SK-N-SH (cell line): ENCODE data around the gene THADA. TPM values are rescaled to one million over a fixed set of nuclear protein-coding genes. Genes with fewer than 3 reads are reported as not detected.

ENCODE experiments used
- CTCF ChIA-PET: fragments of 300-600, 350-600 bp; formaldehyde crosslinking; extraction: SDS; loops from one replicate; lab custom pipeline; 2021; lab: Yijun Ruan, JAX
- POLR2A ChIA-PET: fragments of 350-600 bp; sonication (Branson Sonifier 250); formaldehyde crosslinking; extraction: SDS; loops from one replicate; lab custom pipeline; 2020; ENCODE audit warnings: antibody characterized with exemption, inconsistent platforms; lab: Yijun Ruan, JAX
- DNase-seq: peaks from one replicate; pipeline ENCODE4 v3.0.0; 2012
- H2AFZ ChIP-seq: fragments of 200-600 bp; sonication (generic); 2 replicates; pipeline ENCODE4 v1.8.1; 2016; ENCODE audit warnings: antibody characterized with exemption, mild to moderate bottlenecking, low read depth
- H3F3A ChIP-seq: fragments of 200-600 bp; sonication (generic); replicated peaks from 2 replicates; pipeline ENCODE3; 2016; ENCODE audit warnings: antibody characterized with exemption, mild to moderate bottlenecking; ENCODE audit not compliant: insufficient read depth
- H3K27ac ChIP-seq, 2 experiments: fragments of 200-500 bp in 1 of 2; fragments of 200-600 bp in 1 of 2; sonication (Bioruptor generic) in 1 of 2; sonication (generic), shearing (Covaris generic) in 1 of 2; 2 replicates each; pipeline versions ENCODE4 v1.5.1 to v1.6.1; 2014 to 2016; ENCODE audit warnings: low read depth in 2 of 2, inconsistent platforms in 1 of 2, low read length in 1 of 2, mild to moderate bottlenecking in 1 of 2, mixed read lengths in 1 of 2
- H3K27me3 ChIP-seq: fragments of 200-600 bp; sonication (generic), shearing (Covaris generic); 2 replicates; pipeline ENCODE4 v1.6.1; 2016; ENCODE audit warnings: mixed run types; ENCODE audit not compliant: insufficient read depth
- H3K36me3 ChIP-seq, 2 experiments: fragments of 200-500 bp in 1 of 2; fragments of 200-600 bp in 1 of 2; sonication (Bioruptor generic) in 1 of 2; sonication (generic) in 1 of 2; replicated peaks in 1 of 2; 2 replicates each; pipeline versions ENCODE3 to v1.5.1; 2014 to 2016; ENCODE audit warnings: low read length in 1 of 2, mild to moderate bottlenecking in 1 of 2; ENCODE audit not compliant: insufficient read depth in 2 of 2, control insufficient read depth in 1 of 2
- H3K4me1 ChIP-seq, 2 experiments: fragments of 200-500 bp in 1 of 2; fragments of 200-600 bp in 1 of 2; sonication (Bioruptor generic) in 1 of 2; sonication (generic), shearing (Covaris generic) in 1 of 2; 2 replicates each; pipeline versions ENCODE4 v1.5.1 to v1.6.1; 2014 to 2016; ENCODE audit warnings: low read depth in 1 of 2, low read length in 1 of 2, mixed run types in 1 of 2; ENCODE audit not compliant: insufficient read depth in 2 of 2, control insufficient read depth in 1 of 2
- H3K4me2 ChIP-seq: fragments of 200-600 bp; sonication (generic), shearing (Covaris generic); 2 replicates; pipeline ENCODE4 v1.6.1; 2017; ENCODE audit warnings: mixed run types
- H3K4me3 ChIP-seq, 2 experiments: fragments of 200-500 bp in 1 of 2; fragments of 200-600 bp in 1 of 2; sonication (Bioruptor generic) in 1 of 2; sonication (generic), shearing (Covaris generic) in 1 of 2; 2 replicates each; pipeline versions ENCODE4 v1.5.1 to v1.8.1; 2014 to 2016; ENCODE audit warnings: low read depth in 2 of 2, inconsistent platforms in 1 of 2, low read length in 1 of 2, mild to moderate bottlenecking in 1 of 2, mixed read lengths in 1 of 2, moderate library complexity in 1 of 2
- H3K79me2 ChIP-seq: fragments of 200-600 bp; sonication (generic); 2 replicates; pipeline ENCODE4 v1.8.1; 2017; ENCODE audit warnings: mild to moderate bottlenecking; ENCODE audit not compliant: insufficient read depth
- H3K9ac ChIP-seq: fragments of 200-600 bp; sonication (generic); 2 replicates; pipeline ENCODE4 v1.6.1; 2017; ENCODE audit warnings: mixed run types
- H3K9me2 ChIP-seq: fragments of 200-600 bp; sonication (generic); 2 replicates; pipeline ENCODE4 v1.6.1; 2017; ENCODE audit warnings: mixed run types
- H3K9me3 ChIP-seq: fragments of 200-600 bp; sonication (generic); 2 replicates; pipeline ENCODE4 v1.6.1; 2017; ENCODE audit warnings: mixed run types, mild to moderate bottlenecking, moderate library complexity
- H4K20me1 ChIP-seq: fragments of 200-600 bp; sonication (generic); 2 replicates; pipeline ENCODE4 v1.6.1; 2017; ENCODE audit warnings: mild to moderate bottlenecking, mixed run types; ENCODE audit not compliant: insufficient read depth
- CHD2 ChIP-seq: fragments of 150-350 bp; IDR thresholded peaks from 2 replicates; pipeline ENCODE4 v1.6.1; 2018; ENCODE audit warnings: low read length; ENCODE audit not compliant: partially characterized antibody
- FOXM1 ChIP-seq: IDR thresholded peaks from 2 replicates; pipeline ENCODE4 v1.4.0; 2012; ENCODE audit warnings: low read depth, mild to moderate bottlenecking
- MXI1 ChIP-seq: IDR thresholded peaks from 2 replicates; pipeline ENCODE4 v1.6.1; 2012; ENCODE audit warnings: mild to moderate bottlenecking, low read depth, low read length, improper control_type of control experiment
- NRF1 ChIP-seq: IDR thresholded peaks from 2 replicates; pipeline ENCODE4 v1.6.1; 2012; ENCODE audit warnings: low read depth, mild to moderate bottlenecking, low read length
- PBX3 ChIP-seq: IDR thresholded peaks from 2 replicates; pipeline ENCODE4; 2012
- RCOR1 ChIP-seq: fragments of 150-350 bp; IDR thresholded peaks from 2 replicates; pipeline ENCODE4 v1.6.1; 2017; ENCODE audit warnings: antibody characterized with exemption, low read length
- SMC3 ChIP-seq: IDR thresholded peaks from 2 replicates; pipeline ENCODE4 v1.6.1; 2012; ENCODE audit warnings: low read depth, low read length, improper control_type of control experiment
- TAF1 ChIP-seq: IDR thresholded peaks from 2 replicates; pipeline ENCODE4 v1.6.1; 2012; ENCODE audit warnings: low read depth, mild to moderate bottlenecking, low read length, moderate library complexity, borderline replicate concordance
- USF2 ChIP-seq: fragments of 150-350 bp; IDR thresholded peaks from 2 replicates; pipeline ENCODE4 v1.6.1; 2017; ENCODE audit warnings: antibody characterized with exemption, low read length, low read depth, borderline replicate concordance
- ZBTB33 ChIP-seq: IDR thresholded peaks from 2 replicates; pipeline ENCODE4 v1.4.0; 2012; ENCODE audit warnings: low read depth, borderline replicate concordance
- WGBS: methylation state at CpG from one replicate; pipeline ENCODE4 v1.1.6; 2017; ENCODE audit warnings: low lambda C conversion rate; 5-methylcytosine and 5-hydroxymethylcytosine counted together
- polyA plus RNA-seq, 3 experiments: library from polyadenylated mRNA; depleted of rRNA; stranded (reverse); fragments of >200 nt; gene quantifications; 2 replicates each; pipeline ENCODE4 v1.2.3, GENCODE V29; 2012

THADA gene
- polyA plus RNA-seq, 1 of the 3 experiments (the other 2 are of a cell fraction) = 25.6 TPM

GRCh38 chr2:43202289-43202688 is 393.5 kb downstream of the THADA start:
- Histone ChIP-seq H3K4me2 (no peak overlapping the region), H3K79me2 (no peaks in the 10 kb centered on the region), H3K4me3 (no peak overlapping the region), H3K4me1 (no peaks in the 10 kb centered on the region; a peak in 1 of 4 replicates), H3K27ac (no peak overlapping the region), H3K9me3 (no peaks in the 10 kb centered on the region), H4K20me1 (no peaks in the 10 kb centered on the region), H3F3A (no peaks in the 10 kb centered on the region), H3K36me3 (no peaks in the 10 kb centered on the region), H3K9me2 (no peaks in the 10 kb centered on the region), H3K27me3 (no peaks in the 10 kb centered on the region), H3K9ac (no peak overlapping the region), H2AFZ (no peak overlapping the region)
- TF ChIP-seq RCOR1 = no peak
- TF ChIP-seq CHD2 = no peak
- no peak for TF ChIP-seq USF2
- TF ChIP-seq PBX3 = no peak
- no peak for TF ChIP-seq FOXM1
- no peak for DNase-seq
- WGBS = 66% methylated on average over 2 of the region's 2 CpGs
- POLR2A ChIA-PET = no interaction called here
- CTCF ChIA-PET = interaction anchor here (0.6 to 1.3 kb wide), 2 partner anchors 26 to 172 kb away, joined by 3 to 4 read pairs; no protein-coding TSS in a partner anchor

GRCh38 chr2:43201497-43201896 is 394.3 kb downstream of the THADA start:
- WGBS = 84% methylated on average over 4 of the region's 4 CpGs
- Histone ChIP-seq H3F3A (no peaks in the 10 kb centered on the region), H3K27me3 (no peaks in the 10 kb centered on the region), H3K36me3 (no peaks in the 10 kb centered on the region), H4K20me1 (no peaks in the 10 kb centered on the region), H3K9me2 (no peaks in the 10 kb centered on the region), H3K9me3 (no peaks in the 10 kb centered on the region), H3K9ac (no peak overlapping the region), H3K4me2 (no peak overlapping the region), H3K4me1 (no peaks in the 10 kb centered on the region; a peak in 1 of 4 replicates), H3K4me3 (no peak overlapping the region), H3K79me2 (no peaks in the 10 kb centered on the region), H3K27ac (no peak overlapping the region), H2AFZ (no peak overlapping the region)
- ChIA-PET CTCF (interaction anchor here (0.8 to 1.4 kb wide), 2 partner anchors 74 to 177 kb away, joined by 3 read pairs; no protein-coding TSS in a partner anchor), POLR2A (no interaction called here)
- no peak for TF ChIP-seq ZBTB33
- no peak for TF ChIP-seq SMC3
- TF ChIP-seq MXI1 = no peak
- TF ChIP-seq RCOR1 = no peak
- TF ChIP-seq NRF1 = no peak
- no peak for TF ChIP-seq TAF1
- DNase-seq = no peak
